Neural cell (in vitro differentiated cells): Measurements from ENCODE around the gene MAGI1. TPM values are rescaled to one million over a fixed set of nuclear protein-coding genes. Genes with fewer than 3 reads are reported as not detected.

Experiments
- H2AFZ ChIP-seq: fragments of 200-600, 300-800 bp; sonication (generic), shearing (Covaris generic); 2 replicates; pipeline ENCODE4 v1.6.0; 2014; ENCODE audit warnings: low read depth, mild to moderate bottlenecking, antibody characterized with exemption, low read length, moderate library complexity
- H3F3A ChIP-seq: fragments of 200-600 bp; shearing (Covaris generic); 2 replicates; pipeline ENCODE4 v1.6.1; 2016; ENCODE audit warnings: mild to moderate bottlenecking, moderate library complexity, mixed read lengths, antibody characterized with exemption, low read length; ENCODE audit not compliant: insufficient read depth, poor library complexity, severe bottlenecking
- H3K27ac ChIP-seq: fragments of 200-600, 300-800 bp; sonication (generic), shearing (Covaris generic); 2 replicates; pipeline ENCODE4 v1.5.1; 2014; ENCODE audit warnings: mild to moderate bottlenecking, low read length, moderate library complexity
- H3K27me3 ChIP-seq: fragments of 300-800, 200-600 bp; sonication (generic), shearing (Covaris generic); 2 replicates; pipeline ENCODE4 v1.6.0; 2014; ENCODE audit warnings: mild to moderate bottlenecking, low read depth, low read length, moderate library complexity; ENCODE audit not compliant: insufficient read depth
- H3K36me3 ChIP-seq: fragments of 300-800, 200-600 bp; sonication (generic), shearing (Covaris generic); 2 replicates; pipeline ENCODE4 v1.5.1; 2014; ENCODE audit warnings: mild to moderate bottlenecking, antibody characterized with exemption, low read length, moderate library complexity; ENCODE audit not compliant: insufficient read depth
- H3K4me2 ChIP-seq: fragments of 300-800, 200-600 bp; sonication (generic), shearing (Covaris generic); 2 replicates; pipeline ENCODE4 v1.6.0; 2014; ENCODE audit warnings: mild to moderate bottlenecking, low read length
- H3K4me3 ChIP-seq: fragments of 300-800, 200-600 bp; sonication (generic), shearing (Covaris generic); 2 replicates; pipeline ENCODE4 v1.5.1; 2014; ENCODE audit warnings: mild to moderate bottlenecking, low read length, moderate library complexity
- H3K79me2 ChIP-seq: fragments of 200-600 bp; shearing (Covaris generic); replicated peaks from 2 replicates; pipeline ENCODE4 v1.6.0; 2014; ENCODE audit warnings: mild to moderate bottlenecking, low read length, moderate library complexity; ENCODE audit not compliant: insufficient read depth
- H3K9ac ChIP-seq: fragments of 300-800, 200-600 bp; sonication (generic), shearing (Covaris generic); 2 replicates; pipeline ENCODE4 v1.6.1; 2016; ENCODE audit warnings: mild to moderate bottlenecking, low read length, mixed read lengths
- H3K9me2 ChIP-seq: fragments of 200-600 bp; shearing (Covaris generic); 2 replicates; pipeline ENCODE4 v1.6.1; 2016; ENCODE audit warnings: mild to moderate bottlenecking, low read length, mixed read lengths; ENCODE audit not compliant: insufficient read depth
- H3K9me3 ChIP-seq: fragments of 200-600, 300-800 bp; sonication (generic), shearing (Covaris generic); 2 replicates; pipeline ENCODE4 v1.6.1; 2016; ENCODE audit warnings: mild to moderate bottlenecking, mixed run types, low read length, moderate library complexity, mixed read lengths
- H4K20me1 ChIP-seq: fragments of 200-600 bp; shearing (Covaris generic); 2 replicates; pipeline ENCODE4 v1.6.1; 2016; ENCODE audit warnings: mild to moderate bottlenecking, mixed run types; ENCODE audit not compliant: insufficient read depth
- CTCF ChIP-seq: fragments of 450-650 bp; IDR thresholded peaks from 2 replicates; pipeline ENCODE4 v1.5.1; 2014; ENCODE audit warnings: antibody characterized with exemption, mild to moderate bottlenecking, moderate library complexity; ENCODE audit not compliant: poor library complexity, severe bottlenecking
- EP300 ChIP-seq: fragments of 450-650 bp; conservative IDR thresholded peaks from 2 replicates; pipeline ENCODE4 v1.6.1; 2014; ENCODE audit warnings: antibody characterized with exemption, mild to moderate bottlenecking, moderate library complexity; ENCODE audit not compliant: poor library complexity, severe bottlenecking
- EZH2 ChIP-seq: fragments of 200-600, 300-800 bp; shearing (Covaris generic), sonication (generic); IDR thresholded peaks from 2 replicates; pipeline ENCODE4 v1.6.1; 2014; ENCODE audit warnings: antibody characterized with exemption, low read length, borderline replicate concordance, mild to moderate bottlenecking; ENCODE audit not compliant: insufficient read depth, poor library complexity, severe bottlenecking
- MXI1 ChIP-seq: fragments of 450-650 bp; conservative IDR thresholded peaks from 2 replicates; pipeline ENCODE4 v1.6.1; 2014; ENCODE audit warnings: antibody characterized with exemption, mild to moderate bottlenecking; ENCODE audit not compliant: poor library complexity, severe bottlenecking
- POLR2AphosphoS5 ChIP-seq: IDR thresholded peaks from 2 replicates; pipeline ENCODE4 v1.6.1; 2012
- RAD21 ChIP-seq: fragments of 450-650 bp; conservative IDR thresholded peaks from 2 replicates; pipeline ENCODE4 v1.6.1; 2014; ENCODE audit warnings: antibody characterized with exemption, mild to moderate bottlenecking, moderate library complexity
- REST ChIP-seq: IDR thresholded peaks from 2 replicates; pipeline ENCODE4 v1.6.1; 2012; ENCODE audit warnings: borderline replicate concordance
- SMC3 ChIP-seq: fragments of 450-650 bp; conservative IDR thresholded peaks from 2 replicates; pipeline ENCODE4 v1.6.1; 2014; ENCODE audit warnings: antibody characterized with exemption, mild to moderate bottlenecking, moderate library complexity; ENCODE audit not compliant: poor library complexity
- TAF1 ChIP-seq: IDR thresholded peaks from 2 replicates; pipeline ENCODE4 v1.6.1; 2012; ENCODE audit warnings: low read depth
- polyA plus RNA-seq: library from polyadenylated mRNA; depleted of rRNA; stranded (reverse); fragments of >200 nt; gene quantifications from 2 replicates; pipeline ENCODE4 v1.2.3, GENCODE V29; 2014

Gene MAGI1
- polyA plus RNA-seq, 1 donor from 2014 or later, result 44.7 TPM

GRCh38 chr3:66015841-66016240 is 22.9 kb downstream of the MAGI1 start:
- no peak overlapping the region for H2AFZ ChIP-seq
- peak overlapping the region; percentile 43 for H3K27ac ChIP-seq
- TF ChIP-seq TAF1 (no peak), SMC3 (no peak), RAD21 (no peak), POLR2AphosphoS5 (no peak), EP300 (no peak), EZH2 (no peak), CTCF (no peak), MXI1 (no peak), REST (no peak)
- H3K9me3 ChIP-seq, result no peaks in the 10 kb centered on the region
- H3K79me2 ChIP-seq, result no peaks in the 10 kb centered on the region
- H3K27me3 ChIP-seq, result no peaks in the 10 kb centered on the region
- no peaks in the 10 kb centered on the region for H4K20me1 ChIP-seq
- no peak overlapping the region for H3K4me3 ChIP-seq
- no peak overlapping the region for H3K4me2 ChIP-seq
- H3F3A ChIP-seq, result no peaks in the 10 kb centered on the region
- no peaks in the 10 kb centered on the region for H3K36me3 ChIP-seq
- H3K9me2 ChIP-seq, result no peaks in the 10 kb centered on the region
- no peak overlapping the region for H3K9ac ChIP-seq

GRCh38 chr3:66014651-66015050 is 24.1 kb downstream of the MAGI1 start:
- no peaks in the 10 kb centered on the region for H3K9me2 ChIP-seq
- no peak overlapping the region for H3K9ac ChIP-seq
- no peaks in the 10 kb centered on the region for H3F3A ChIP-seq
- H3K9me3 ChIP-seq, result no peaks in the 10 kb centered on the region
- no peaks in the 10 kb centered on the region for H4K20me1 ChIP-seq
- no peak overlapping the region for H3K4me3 ChIP-seq
- no peak for TF ChIP-seq RAD21
- TF ChIP-seq CTCF, result no peak
- no peak for TF ChIP-seq POLR2AphosphoS5
- no peak for TF ChIP-seq EP300
- TF ChIP-seq TAF1, result no peak
- no peak for TF ChIP-seq MXI1
- no peak for TF ChIP-seq REST
- no peak for TF ChIP-seq EZH2
- no peak for TF ChIP-seq SMC3
- no peak overlapping the region for H3K27ac ChIP-seq
- no peaks in the 10 kb centered on the region for H3K79me2 ChIP-seq
- H2AFZ ChIP-seq, result no peak overlapping the region
- no peaks in the 10 kb centered on the region for H3K36me3 ChIP-seq
- no peak overlapping the region for H3K4me2 ChIP-seq
- no peaks in the 10 kb centered on the region for H3K27me3 ChIP-seq
